ENCODE data around the gene MAJIN. TPM values are rescaled to one million over a fixed set of nuclear protein-coding genes. Genes with fewer than 3 reads are reported as not detected.
A peak's percentile ranks its signal among the peaks of the same experiment; 100 is the strongest.

Gene MAJIN, protein sequence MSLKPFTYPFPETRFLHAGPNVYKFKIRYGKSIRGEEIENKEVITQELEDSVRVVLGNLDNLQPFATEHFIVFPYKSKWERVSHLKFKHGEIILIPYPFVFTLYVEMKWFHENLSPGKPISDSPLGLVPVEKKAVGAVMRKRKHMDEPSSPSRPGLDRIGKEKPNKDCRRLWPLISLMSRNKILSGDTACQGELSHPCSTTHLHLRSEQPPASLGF
- not detected for total RNA-seq
- total RNA-seq (2013): 0.16 TPM

- ATAC-seq: peak; percentile 73 to 87 (median 75)
- peak within 1 kb of the TSS; percentile 46 for H3K4me3 ChIP-seq (ENCODE audit: low read length)
- H3K9me3 Mint-ChIP-seq: no peaks in the 10 kb centered on the region
- H3K27ac Mint-ChIP-seq: no peak within 1 kb of the TSS
- peak within 1 kb of the TSS; percentile 42 for H3K4me3 Mint-ChIP-seq
- no peaks in the 10 kb centered on the region for H3K9me3 ChIP-seq (ENCODE audit: control insufficient read depth, insufficient read depth, low read length)
- peaks cover 22% of the 10 kb centered on the region for H3K4me1 ChIP-seq (ENCODE audit: control insufficient read depth, insufficient read depth, low read length)
- no peak for TF ChIP-seq CTCF (IDR thresholded peaks at IDR 0.05)
- peaks cover 6% of the 10 kb centered on the region for H3K27me3 ChIP-seq (ENCODE audit: control insufficient read depth, insufficient read depth, low read length)
- WGBS (ENCODE audit: insufficient coverage): 22% methylated on average over 68 of the region's 69 CpGs
- no peaks in the 10 kb centered on the region for H3K36me3 Mint-ChIP-seq
- peaks cover 8 to 14% of the 10 kb centered on the region in 2 donors for H3K27me3 Mint-ChIP-seq (ENCODE audit: low read depth in 2 of 2)
- no peaks in the 10 kb centered on the region for H3K4me1 Mint-ChIP-seq
- intact Hi-C loops (cut with micrococcal nuclease): no loop called here
- DNase-seq: peak; percentile 56 to 95
- peak within 1 kb of the TSS; percentile 51 for H3K27ac ChIP-seq (ENCODE audit: low read length)
- H3K36me3 ChIP-seq (ENCODE audit: control insufficient read depth, insufficient read depth, low read length): no peaks in the 10 kb centered on the region
Observed at GRCh38 chr11:64971421-64972233, at the start of gene MAJIN. MAJIN (minus strand) TSS chr11:64972108; CDS start chr11:64959405, 12,703 bp downstream.

DNA sequence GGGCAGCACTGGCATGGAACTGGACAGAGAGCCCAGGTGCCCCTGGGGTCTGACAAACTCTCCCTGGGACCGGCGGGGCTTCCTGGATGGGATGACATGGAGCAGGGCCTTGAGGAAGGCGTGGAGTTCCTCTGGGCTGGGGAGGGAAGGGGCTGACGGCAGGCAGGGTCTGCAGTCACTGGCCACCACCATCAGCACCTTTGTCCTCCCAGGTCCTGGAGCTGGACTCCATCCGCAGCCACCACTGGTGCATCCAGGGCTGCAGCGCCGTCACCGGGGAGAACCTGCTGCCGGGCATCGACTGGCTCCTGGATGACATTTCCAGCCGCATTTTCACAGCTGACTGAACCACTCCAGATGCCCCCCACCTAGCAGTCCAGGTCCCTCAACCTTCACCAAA, 49.6 kb upstream of the MAJIN start:
- ATAC-seq (no peak), DNase-seq (no peak)
- no peak for TF ChIP-seq CTCF (IDR thresholded peaks at IDR 0.05)
- 97% methylated on average over 11 of the region's 11 CpGs for WGBS (ENCODE audit: insufficient coverage)
- H3K9me3 Mint-ChIP-seq: no peaks in the 10 kb centered on the region
- Histone ChIP-seq H3K27ac (ENCODE audit: low read length) (no peak overlapping the region), H3K27me3 (ENCODE audit: control insufficient read depth, insufficient read depth, low read length) (no peaks in the 10 kb centered on the region), H3K36me3 (ENCODE audit: control insufficient read depth, insufficient read depth, low read length) (peaks cover 16% of the 10 kb centered on the region), H3K9me3 (ENCODE audit: control insufficient read depth, insufficient read depth, low read length) (no peaks in the 10 kb centered on the region), H3K4me1 (ENCODE audit: control insufficient read depth, insufficient read depth, low read length) (peaks cover 5% of the 10 kb centered on the region), H3K4me3 (ENCODE audit: low read length) (no peak overlapping the region)
- H3K4me1 Mint-ChIP-seq: peaks cover 0 to 13% of the 10 kb centered on the region in 2 donors
- intact Hi-C loops (cut with micrococcal nuclease): no loop called here
- H3K4me3 Mint-ChIP-seq: no peak overlapping the region
- H3K27ac Mint-ChIP-seq: no peak overlapping the region
- H3K27me3 Mint-ChIP-seq (ENCODE audit: low read depth in 2 of 2): no peaks in the 10 kb centered on the region
- H3K36me3 Mint-ChIP-seq: no peaks in the 10 kb centered on the region

GRCh38 chr11:65021003-65021402, 49.1 kb upstream of the MAJIN start:
- H3K27ac Mint-ChIP-seq: no peak overlapping the region
- peaks cover 0 to 11% of the 10 kb centered on the region in 2 donors for H3K4me1 Mint-ChIP-seq
- ATAC-seq (peak in 2 of 3 donors; percentile 38 to 73), DNase-seq (no peak)
- H3K27me3 Mint-ChIP-seq (ENCODE audit: low read depth in 2 of 2): no peaks in the 10 kb centered on the region
- H3K27me3 ChIP-seq (ENCODE audit: control insufficient read depth, insufficient read depth, low read length): no peaks in the 10 kb centered on the region
- no peak for TF ChIP-seq CTCF (IDR thresholded peaks at IDR 0.05)
- H3K9me3 Mint-ChIP-seq: no peaks in the 10 kb centered on the region
- H3K27ac ChIP-seq (ENCODE audit: low read length): no peak overlapping the region
- peaks cover 5% of the 10 kb centered on the region for H3K4me1 ChIP-seq (ENCODE audit: control insufficient read depth, insufficient read depth, low read length)
- H3K36me3 Mint-ChIP-seq: no peaks in the 10 kb centered on the region
- H3K9me3 ChIP-seq (ENCODE audit: control insufficient read depth, insufficient read depth, low read length): no peaks in the 10 kb centered on the region
- intact Hi-C loops (cut with micrococcal nuclease): no loop called here
- no peak overlapping the region for H3K4me3 Mint-ChIP-seq
- no peak overlapping the region for H3K4me3 ChIP-seq (ENCODE audit: low read length)
- 68% methylated on average over 3 of the region's 3 CpGs for WGBS (ENCODE audit: insufficient coverage)
- H3K36me3 ChIP-seq (ENCODE audit: control insufficient read depth, insufficient read depth, low read length): peaks cover 16% of the 10 kb centered on the region
